GM12872 (cell line): ENCODE measurements around the gene NTM.

ENCODE experiments used
- TF ChIP-seq, protein P1 (sequence below): IDR thresholded peaks from 3 replicates; pipeline ENCODE4 v1.5.1; 2011; ENCODE audit warnings: low read depth, mild to moderate bottlenecking, low read length, moderate library complexity; ENCODE audit not compliant: insufficient read depth

The NTM gene

DNA sequence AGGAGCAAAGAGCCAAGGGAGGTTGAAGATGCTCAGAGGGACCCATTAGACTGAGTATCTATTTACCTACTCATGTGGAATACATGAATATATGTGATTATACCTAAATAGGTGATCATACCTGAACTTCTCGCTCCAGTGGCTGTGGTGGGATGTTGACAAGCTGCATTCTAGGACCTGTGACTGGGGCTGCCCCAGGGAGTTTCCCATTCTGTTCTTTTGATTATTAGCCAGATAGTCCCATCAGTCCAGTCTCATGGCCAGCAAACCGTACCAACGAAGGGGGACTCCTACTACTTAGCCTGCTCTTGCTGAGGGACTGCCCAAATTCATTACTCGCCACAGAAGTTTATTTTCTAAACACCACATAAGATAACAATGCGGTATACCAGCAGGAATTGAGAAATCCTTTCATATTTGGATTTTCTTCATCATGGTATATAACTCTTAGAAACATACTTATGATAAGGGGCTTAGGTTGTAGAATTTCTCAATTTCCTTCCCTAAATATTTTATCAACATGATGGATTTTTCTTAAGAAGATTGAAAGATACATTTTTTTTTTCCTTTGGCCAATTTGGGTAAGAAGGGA is 273.9 kb downstream of the NTM start:
- TF ChIP-seq, protein P1, sequence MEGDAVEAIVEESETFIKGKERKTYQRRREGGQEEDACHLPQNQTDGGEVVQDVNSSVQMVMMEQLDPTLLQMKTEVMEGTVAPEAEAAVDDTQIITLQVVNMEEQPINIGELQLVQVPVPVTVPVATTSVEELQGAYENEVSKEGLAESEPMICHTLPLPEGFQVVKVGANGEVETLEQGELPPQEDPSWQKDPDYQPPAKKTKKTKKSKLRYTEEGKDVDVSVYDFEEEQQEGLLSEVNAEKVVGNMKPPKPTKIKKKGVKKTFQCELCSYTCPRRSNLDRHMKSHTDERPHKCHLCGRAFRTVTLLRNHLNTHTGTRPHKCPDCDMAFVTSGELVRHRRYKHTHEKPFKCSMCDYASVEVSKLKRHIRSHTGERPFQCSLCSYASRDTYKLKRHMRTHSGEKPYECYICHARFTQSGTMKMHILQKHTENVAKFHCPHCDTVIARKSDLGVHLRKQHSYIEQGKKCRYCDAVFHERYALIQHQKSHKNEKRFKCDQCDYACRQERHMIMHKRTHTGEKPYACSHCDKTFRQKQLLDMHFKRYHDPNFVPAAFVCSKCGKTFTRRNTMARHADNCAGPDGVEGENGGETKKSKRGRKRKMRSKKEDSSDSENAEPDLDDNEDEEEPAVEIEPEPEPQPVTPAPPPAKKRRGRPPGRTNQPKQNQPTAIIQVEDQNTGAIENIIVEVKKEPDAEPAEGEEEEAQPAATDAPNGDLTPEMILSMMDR, result no peak

DNA sequence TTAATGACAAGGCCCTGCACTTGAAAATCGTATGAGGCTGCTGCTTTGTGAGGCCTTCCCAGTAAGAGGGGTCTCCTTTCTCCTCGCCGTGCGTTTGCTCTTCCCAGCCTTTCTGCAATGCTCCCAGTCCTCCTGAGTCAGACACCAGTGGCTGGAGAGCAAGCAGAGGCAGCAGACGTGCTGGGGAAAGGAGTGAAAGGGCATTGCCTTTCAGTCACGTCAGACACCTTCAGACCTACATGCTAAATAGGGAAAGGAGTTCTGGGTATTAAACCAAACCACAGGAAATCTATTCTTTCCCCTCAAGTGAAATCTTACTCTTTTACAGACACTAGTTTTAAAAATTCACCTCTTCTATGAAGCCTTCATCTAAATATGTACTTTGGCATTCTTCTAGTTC is 274.8 kb downstream of the NTM start:
- TF ChIP-seq, protein P1, result no peak

DNA sequence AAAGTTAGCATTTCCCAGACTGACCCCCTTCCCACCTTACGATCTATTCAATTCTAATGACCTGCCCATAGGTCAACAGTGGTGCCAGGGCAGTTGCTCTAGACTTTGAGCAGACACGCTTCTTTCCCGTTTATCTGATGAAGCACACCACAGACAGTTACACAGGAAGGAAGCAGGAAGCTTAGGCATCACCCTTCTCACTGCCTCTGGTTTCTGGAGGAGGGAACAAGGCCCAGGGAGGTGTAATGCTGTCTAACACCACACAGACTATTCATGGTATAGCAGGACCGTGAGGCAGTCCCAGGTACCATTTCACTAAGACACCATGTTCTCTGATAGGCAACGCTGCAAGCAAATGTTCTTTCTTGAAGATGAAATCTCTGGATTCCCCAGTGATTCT is 279.4 kb downstream of the NTM start:
- TF ChIP-seq, protein P1, result no peak

DNA sequence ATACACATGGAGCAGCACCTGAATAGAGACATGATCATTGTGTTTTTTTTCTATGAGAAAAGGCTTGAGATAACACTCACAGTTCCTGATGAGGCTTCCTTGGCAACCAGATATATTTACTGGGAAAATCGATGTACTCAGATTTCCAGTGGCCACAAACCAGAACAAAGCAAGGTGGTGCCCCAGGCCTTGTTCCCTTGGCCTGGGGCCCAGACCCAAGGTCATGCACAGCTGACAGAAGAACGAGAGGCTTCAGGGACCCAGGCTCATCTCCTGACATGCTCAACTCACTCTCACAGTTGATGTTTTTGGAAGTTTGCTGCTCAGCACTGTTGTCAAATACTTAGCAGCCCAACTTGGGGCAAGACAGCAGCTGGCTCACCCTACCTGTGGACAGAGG is 281.8 kb downstream of the NTM start:
- TF ChIP-seq, protein P1, result no peak

DNA sequence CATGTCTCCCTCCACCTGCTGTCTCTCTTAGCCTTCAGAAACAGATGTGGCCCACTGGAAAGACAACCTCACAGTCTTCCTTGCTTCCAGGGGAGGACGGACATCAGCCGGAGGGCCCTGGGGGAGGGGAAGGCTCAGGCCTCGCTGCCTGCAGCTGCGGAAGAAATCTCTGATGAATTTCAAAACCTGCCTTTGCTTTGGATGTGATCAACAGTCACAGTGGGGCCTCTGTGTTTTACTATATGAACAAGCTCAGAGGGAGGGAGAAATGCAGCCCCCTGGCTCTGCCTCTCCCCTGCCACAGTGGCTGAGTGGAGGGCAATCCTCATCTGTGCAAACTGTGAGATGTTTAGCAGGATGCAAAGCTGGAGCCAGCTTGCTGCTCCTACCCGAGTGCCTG is 282.8 kb downstream of the NTM start:
- TF ChIP-seq, protein P1, result no peak

DNA sequence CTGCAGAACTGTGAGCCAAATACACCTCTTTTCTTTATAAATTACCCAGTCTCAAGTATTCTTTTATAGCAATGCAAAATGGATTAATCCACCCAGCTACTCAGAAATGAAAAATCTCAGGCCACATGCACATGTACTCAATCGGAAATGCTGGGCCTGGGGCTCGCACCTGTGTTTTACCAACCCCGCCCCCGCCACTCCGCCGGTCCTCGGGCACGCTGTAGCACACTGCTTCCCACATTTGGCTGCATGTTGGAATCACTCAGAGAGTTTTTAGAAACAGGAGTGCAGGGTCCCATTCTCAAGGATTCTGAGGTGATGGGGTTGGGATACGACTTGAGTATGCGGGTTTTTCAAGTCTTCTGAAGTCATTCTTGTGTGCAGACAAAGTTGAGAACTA is 284.4 kb downstream of the NTM start:
- TF ChIP-seq, protein P1, result no peak

DNA sequence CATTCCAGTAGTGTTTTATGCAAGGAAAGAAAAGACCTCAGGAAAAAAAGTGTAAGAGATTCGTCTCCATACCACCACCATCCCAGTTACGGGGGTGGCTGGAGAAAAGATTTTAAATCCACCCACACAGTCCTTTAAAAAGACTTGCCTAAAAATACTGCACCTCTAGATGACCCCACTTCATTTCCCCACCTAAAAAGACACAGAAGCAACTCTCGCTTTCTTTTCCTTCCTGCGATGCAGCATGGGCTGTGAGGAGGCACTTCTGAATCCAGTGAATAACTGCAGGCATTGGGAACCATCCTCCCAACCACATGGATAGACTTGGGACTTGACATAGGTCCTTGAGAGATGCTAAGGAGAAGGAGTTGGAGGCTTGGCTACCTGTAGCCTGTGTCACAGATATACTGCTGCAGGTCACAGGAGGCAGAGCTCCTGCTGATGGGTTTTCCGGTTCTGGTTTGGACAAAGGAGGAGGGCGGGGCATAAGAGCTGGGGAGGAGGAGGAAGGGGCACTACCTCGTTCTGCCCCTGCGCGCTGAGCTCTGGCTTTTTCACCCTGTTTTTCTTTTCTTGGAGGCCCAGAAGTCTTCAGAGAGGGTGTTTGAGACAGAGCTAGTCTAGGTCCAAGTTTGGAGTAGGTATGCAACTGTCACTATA is 285.9 kb downstream of the NTM start:
- TF ChIP-seq, protein P1, result no peak
